ENCODE results near the gene TAS1R3.
"Not testable (repeated sequence)": the region's sequence is repeated elsewhere in the genome, so short reads cannot be mapped to it uniquely, and the experiment has no call there.

TAS1R3 gene

DNA sequence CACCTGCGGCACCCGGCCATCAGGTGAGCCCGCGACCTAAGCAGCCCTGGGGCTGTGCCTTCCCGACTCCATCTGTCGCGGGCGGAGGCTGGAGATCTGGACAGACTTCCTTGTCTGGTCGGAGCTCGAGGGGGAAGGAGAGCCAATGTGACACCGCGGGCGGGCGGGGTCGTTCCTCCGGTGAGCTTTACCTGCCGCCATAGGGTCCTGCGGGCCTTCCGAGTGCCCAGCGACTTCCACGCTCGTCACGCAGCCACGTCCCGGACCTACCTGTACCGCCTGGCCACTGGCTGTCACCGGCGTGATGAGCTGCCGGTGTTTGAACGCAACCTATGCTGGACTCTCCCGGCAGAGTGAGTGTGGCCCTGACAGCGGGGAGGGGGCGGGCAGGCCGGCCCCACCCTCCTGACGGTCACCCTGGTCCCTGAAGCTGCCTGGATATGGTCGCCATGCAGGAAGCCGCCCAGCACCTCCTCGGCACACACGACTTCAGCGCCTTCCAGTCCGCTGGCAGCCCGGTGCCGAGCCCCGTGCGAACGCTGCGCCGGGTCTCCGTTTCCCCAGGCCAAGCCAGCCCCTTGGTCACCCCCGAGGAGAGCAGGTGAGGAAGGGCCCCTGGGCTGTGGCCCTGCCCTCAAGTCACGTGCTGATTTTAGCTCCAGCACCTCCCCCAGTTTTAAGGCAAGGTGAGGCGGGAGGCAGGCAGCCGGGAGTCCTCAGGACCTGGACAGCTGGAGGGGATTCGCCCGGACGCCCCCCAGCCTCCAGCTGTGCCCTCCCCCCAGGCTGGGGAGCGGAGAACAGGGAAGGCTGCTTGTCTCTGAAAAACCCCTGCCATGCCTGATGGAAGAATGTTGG is 21.6 kb upstream of the TAS1R3 start:
- no peak for DNase-seq (ENCODE audit: low read depth in 2 of 2)

GRCh38 chr1:1310109-1310385 is 21.0 kb upstream of the TAS1R3 start:
- DNase-seq (ENCODE audit: low read depth in 2 of 2) = no peak

GRCh38 chr1:1310476-1311053 is 20.5 kb upstream of the TAS1R3 start:
- DNase-seq (ENCODE audit: low read depth in 2 of 2) = no peak

- DNase-seq (ENCODE audit: low read depth in 2 of 2) = no peak
These were observed 19.7 kb upstream of the TAS1R3 start for GRCh38 chr1:1311107-1312104.

DNA sequence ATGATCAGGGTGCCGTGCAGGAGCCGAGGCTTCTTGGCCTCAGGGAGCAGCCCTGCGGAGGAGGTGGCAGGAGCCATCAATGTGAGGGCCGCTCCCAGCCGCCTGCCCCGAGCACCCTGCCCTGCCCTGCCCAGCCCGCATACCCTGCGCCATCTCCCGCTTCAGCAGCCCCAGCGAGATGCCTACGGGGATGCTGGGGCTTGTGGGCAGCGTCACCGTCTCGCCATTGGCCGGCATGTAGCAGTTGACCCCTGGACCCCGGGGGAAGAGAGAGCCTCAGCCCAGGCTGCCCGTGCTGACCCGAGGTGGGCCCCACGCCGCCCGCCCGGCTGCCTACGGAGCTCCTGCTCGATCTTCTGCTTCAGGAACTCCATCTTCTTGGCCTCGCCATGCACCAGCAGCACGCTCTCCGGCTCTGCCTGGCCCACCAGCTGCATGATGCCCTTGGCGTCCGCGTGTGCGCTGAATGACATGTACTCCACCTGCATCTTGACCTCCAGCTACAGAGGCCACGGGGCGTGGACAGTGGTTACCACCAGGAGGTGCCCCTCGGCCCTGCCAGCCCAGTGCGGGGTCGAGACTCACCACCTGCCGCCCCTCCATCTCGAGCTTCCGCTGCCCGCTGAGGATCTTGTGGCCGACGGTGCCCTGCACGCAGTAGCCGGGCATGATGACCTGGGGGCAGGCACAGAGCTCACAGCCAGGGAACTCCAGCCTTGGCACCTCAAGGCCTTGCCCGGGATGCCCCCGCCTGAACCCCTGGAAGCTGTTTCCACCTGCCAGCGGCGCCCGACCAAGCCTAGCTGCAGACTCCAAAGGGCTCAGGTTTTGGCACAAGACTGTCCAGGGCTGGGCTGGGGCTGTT is 18.4 kb upstream of the TAS1R3 start:
- DNase-seq (ENCODE audit: low read depth in 2 of 2) = no peak

DNA sequence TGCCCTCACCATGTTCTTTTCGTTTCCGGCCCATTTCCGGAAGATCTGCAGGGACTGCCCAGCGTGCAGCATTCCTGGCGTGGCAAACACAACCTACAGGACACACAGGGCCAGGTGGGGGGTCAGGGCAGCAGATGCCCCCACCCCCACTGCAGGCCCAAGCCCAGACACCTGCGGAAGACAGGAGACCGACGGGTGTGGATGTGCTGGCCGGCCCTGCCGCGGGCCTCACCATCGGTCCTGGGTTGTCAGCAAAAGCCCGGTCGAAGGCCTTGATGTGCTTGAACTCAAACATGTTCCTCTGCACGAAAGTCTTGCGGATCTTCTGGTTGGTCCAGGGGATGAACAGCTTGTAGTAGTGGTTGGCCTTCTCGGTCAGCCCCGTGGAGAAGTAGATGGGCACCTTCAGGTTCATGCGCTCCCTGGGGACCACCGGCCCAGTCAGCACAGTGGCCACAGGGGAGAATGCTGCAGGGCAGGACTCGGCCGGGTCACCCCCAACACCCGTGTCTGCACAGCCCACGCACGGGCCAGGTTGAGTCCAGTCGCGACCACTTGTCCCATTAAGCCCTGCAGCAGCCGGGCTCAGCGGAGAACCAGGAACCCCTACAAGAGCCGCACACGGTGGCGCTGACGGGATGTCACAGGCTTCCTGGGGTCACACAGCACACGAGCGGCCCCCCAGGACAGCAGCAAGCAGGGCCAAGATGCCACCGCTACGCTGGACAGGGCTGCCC is 17.4 kb upstream of the TAS1R3 start:
- no peak for DNase-seq (ENCODE audit: low read depth in 2 of 2)

DNA sequence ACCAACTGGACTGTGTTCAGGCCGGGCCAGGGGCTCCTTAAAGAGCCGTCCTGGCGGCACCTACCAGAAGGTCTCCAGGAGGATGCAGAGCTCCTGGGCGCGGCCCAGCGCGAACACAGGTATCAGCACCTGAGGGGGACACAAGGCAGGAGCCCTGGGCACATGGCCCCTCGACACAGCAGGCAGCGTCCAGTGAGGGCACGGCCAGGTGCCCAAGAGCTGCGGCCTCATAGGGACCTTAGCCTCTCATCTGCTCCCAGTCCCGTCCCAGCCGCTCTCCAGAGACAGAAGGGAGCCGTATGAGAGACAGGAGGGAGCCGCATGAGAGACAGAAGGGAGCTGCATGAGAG is 16.9 kb upstream of the TAS1R3 start:
- no peak for DNase-seq (ENCODE audit: low read depth in 2 of 2)

DNA sequence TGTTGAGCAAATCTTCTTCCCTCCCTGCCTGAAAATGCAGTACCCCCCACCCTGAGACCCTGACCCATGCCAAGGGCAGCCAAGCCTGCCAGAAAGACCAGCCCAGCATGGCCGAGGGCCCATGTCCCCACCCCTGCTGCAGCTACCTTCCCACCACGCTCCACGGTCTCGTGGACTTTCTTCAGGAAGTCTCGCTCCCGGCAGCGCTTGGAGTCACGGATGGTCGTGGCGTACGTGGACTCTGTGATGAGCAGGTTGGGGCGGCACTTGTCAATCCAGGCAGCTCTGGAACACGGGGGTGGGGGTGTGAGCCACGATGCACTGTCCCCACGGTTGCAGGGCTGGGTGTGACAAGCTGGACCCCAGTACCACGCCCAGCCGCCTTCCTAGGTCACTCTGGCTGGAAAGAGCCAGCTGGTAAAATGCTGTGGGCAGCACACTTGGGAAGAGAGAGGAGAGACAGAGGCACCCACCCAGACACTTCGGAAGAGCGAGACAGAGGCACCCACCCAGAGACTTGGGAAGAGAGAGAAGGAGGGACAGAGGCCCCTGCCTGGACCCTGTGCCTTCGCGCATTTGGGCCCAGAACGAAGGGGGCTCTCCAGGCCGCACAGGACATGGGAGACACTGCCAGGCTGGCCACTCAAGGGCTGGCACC is 16.3 kb upstream of the TAS1R3 start:
- DNase-seq (ENCODE audit: low read depth in 2 of 2) = no peak

DNA sequence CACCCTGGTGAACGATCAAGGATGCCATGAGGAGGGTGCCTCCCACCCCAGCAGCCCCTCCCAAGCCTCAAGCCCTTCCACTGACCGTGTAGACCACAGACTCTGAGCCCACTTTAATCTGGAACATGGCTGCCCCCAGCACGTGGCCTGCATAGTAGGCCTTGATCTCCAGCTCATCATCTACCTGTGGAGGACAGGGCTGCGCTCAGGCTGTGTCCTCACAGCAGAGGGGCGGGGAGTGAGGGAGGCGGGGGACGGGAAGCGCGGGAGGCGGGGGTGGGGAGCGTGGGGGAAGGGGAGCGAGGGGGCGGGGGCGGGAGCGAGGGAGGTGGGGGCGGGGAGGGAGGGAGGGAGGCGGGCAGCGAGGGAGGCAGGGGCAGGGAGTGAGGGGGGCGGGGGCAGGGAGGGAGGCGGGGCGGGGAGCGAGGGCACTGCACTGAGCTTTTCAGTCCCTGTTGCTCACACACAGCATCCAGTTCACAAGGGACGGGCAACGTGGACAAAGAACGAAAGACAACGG is 15.6 kb upstream of the TAS1R3 start:
- DNase-seq (ENCODE audit: low read depth in 2 of 2) = no peak

DNA sequence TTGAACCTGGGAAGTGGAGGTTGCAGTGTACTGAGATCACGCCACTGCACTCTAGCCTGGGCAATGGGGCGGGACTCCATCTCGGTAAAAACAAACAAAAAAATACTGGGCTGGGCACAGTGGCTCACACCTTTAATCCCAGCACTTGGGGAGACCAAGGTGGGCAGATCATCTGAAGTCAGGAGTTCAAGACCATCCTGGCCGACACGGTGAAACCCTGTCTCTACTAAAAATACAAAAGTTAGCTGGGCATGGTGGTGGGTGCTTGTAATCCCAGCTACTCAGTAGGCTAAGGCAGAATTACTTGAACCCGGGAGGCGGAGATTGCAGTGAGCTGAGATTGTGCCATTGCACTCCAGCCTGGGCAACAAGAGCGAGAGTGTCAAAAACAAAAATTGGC is 14.9 kb upstream of the TAS1R3 start:
- not testable (repeated sequence) for DNase-seq (ENCODE audit: low read depth in 2 of 2)

GRCh38 chr1:1317420-1317819 is 13.7 kb upstream of the TAS1R3 start:
- no peak for DNase-seq (ENCODE audit: low read depth in 2 of 2)

DNA sequence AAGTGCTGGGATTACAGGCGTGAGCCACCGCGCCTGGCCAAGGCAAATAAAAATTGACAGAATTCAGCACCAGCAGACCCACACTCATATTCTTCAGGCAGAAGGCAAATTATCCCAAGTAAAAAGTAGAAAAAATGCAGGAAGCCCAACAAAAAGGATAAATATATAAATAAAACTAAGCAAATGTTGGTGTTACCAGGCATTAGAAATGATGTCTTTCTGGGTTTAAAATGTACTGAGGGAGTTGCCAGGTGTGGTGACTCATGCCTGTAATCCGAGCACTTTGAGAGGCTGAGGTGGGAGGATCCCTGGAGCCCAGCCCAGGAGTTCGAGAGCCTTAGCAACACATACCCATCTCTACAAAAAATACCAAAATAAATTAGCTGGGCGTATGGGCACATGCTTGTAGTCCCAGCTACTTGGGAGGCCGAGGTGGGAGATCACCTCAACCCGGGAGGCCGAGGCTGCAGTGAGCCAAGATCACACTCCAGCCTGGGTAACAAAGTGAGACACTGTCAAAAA is 12.9 kb upstream of the TAS1R3 start:
- no peak for DNase-seq (ENCODE audit: low read depth in 2 of 2)

DNA sequence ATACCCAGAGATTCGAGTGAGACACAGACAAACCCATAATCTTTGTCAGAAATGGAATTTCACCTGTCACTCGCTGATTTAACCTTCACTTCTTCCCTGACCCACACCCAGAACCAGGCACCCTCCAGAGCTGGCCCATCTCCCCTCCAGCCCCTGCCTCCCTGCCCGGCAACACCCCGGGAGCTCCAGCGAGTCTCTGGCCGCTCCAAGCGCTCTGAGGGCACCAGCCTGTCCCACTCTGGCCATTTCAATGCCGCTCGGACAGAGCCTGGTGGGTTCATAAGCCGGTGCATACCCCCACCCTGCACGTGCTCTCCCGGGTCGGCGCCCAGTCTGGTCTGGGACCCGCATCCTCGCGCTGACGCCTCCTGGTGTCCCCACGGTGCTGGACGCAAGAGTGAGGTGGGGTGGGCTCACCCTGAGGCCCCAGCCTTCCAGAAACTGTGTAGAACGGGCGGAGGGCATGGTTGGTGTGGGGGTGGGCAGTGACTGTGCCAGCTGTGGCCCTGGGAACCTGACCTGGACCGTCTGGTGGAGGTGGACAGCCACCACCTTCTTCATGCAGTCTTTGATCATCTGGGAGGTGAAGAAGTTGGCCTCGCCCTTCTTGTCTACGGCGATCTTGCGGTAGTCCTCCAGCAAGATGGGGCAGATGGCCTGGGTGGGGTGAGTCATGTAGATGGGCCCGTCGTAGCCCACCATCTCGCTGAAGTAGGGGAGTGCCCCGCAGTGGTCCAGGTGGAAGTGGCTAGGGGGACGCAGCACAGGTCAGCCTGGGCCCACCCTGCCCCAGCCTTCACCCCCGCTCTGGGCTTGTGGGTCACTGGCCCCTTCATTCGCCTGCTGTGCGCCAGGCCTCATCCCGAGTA is 12.1 kb upstream of the TAS1R3 start:
- no peak for DNase-seq (ENCODE audit: low read depth in 2 of 2)

DNA sequence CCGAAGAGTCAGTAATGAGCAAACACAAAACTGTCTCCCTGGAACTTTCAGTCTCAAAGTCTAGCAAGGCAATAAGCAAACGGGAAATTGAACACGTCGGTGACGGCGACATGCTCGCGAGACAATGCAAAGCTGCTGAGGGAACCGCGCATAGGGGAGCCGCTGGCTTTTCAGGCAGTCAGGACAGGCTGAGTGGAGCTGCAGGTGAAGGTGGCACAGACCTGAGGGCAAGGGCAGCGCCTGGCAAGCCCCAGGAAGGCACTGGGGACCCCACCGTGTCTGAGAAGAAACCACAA is 11.5 kb upstream of the TAS1R3 start:
- no peak for DNase-seq (ENCODE audit: low read depth in 2 of 2)

- DNase-seq (ENCODE audit: low read depth in 2 of 2) = no peak
These were observed 10.2 kb upstream of the TAS1R3 start for GRCh38 chr1:1320666-1321448.

GRCh38 chr1:1321477-1321876 is 9.6 kb upstream of the TAS1R3 start:
- DNase-seq (ENCODE audit: low read depth in 2 of 2) = no peak

DNA sequence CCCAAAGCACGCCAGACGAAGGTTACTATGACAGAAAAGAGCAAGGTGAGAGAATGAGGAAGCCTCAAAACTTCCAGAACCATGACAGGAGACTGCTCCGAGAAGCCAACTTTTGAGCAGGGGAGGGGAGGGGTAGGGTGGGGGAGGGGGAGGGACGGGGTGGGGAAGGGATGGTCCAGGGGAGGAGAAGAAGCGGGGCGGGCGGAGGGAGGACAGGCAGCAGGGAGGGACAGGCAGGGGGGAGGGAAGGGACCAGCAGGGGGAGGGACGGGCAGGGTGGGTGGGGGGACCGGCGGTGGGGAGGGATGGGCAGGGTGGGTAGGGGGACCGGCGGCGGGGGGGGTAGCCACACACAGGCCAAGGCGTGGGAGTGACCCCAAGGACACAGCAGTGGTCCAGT is 8.7 kb upstream of the TAS1R3 start:
- no peak for DNase-seq (ENCODE audit: low read depth in 2 of 2)

DNA sequence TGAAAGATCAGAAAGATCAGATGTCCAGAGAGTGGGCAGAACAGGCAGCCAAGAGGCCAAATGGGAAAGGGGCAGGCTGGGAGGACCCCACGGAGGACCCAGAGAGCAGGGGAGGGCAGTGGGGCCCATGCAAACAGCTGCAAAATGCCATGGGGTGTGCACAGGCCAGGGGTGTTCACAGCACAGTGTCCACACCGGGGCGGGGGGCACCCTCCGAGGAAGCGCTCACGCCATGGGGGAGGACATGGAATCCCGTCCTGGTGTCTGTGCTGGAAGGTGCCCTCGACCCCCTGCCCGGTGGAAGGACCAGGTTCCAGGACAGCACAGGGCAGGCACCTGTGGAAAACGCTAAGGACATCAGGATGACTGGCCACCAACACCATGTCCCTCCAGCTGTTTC is 8.1 kb upstream of the TAS1R3 start:
- DNase-seq (ENCODE audit: low read depth in 2 of 2) = no peak

Data from stimulated activated CD8-positive, alpha-beta memory T cell treated with anti-CD3 and anti-CD28 coated beads, Interleukin-7, amount 100 ng/mL, for 1 hour (primary cell).